Left ventricle myocardium superior (tissue), 1 donor: ENCODE results near the gene BCR. TPM values are rescaled to one million over a fixed set of nuclear protein-coding genes. Genes with fewer than 3 reads are reported as not detected.
"Not testable (repeated sequence)": the region's sequence is repeated elsewhere in the genome, so short reads cannot be mapped to it uniquely, and the experiment has no call there.

Experiments
- ATAC-seq: fragments of 200-7000 bp; cut with Tn5 transposase; one replicate; pipeline ENCODE4 v1.9.1; 2020; ENCODE audit warnings: mild to moderate bottlenecking, moderate library complexity
- DNase-seq: peaks from one replicate; pipeline ENCODE4 v3.0.0-alpha.2; 2020
- intact Hi-C: fragments of 100-400 bp; cut with micrococcal nuclease; formaldehyde crosslinking; loops from one replicate; pipeline ENCODE4 v1.11.0; 2022
- total RNA-seq: library from RNA; stranded (reverse); fragmentation: NEBNext Ultra II Directional; extraction: Animal tissue kit (Norgen Biotek cat#: 25700); gene quantifications from one replicate; pipeline ENCODE4 v1.2.1, GENCODE V29; 2021
- donor health status: DM: no; HTN: yes; CAD: no; lungs with severe emphysema.

Gene BCR
- total RNA-seq, 1 donor from 2014 or later = 25.0 TPM

GRCh38 chr22:23359583-23360123 is 179.3 kb downstream of the BCR start:
- no peak for ATAC-seq
- DNase-seq = no peak
- intact Hi-C loops = no loop called here

- no peak for DNase-seq
- no peak for ATAC-seq
- intact Hi-C loops = no loop called here
Measured at GRCh38 chr22:23361676-23362075, 181.4 kb downstream of the BCR start.

- intact Hi-C loops = no loop called here
- DNase-seq = no peak
Measured at GRCh38 chr22:23363683-23364082, 183.4 kb downstream of the BCR start.

GRCh38 chr22:23364389-23364788 is 184.1 kb downstream of the BCR start:
- DNase-seq = no peak
- intact Hi-C loops = no loop called here
- ATAC-seq = no peak

More at GRCh38 chr22:23363683-23364082, 183.4 kb downstream of the BCR start:
- ATAC-seq = no peak

GRCh38 chr22:23365524-23365923 is 185.2 kb downstream of the BCR start:
- intact Hi-C loops = no loop called here
- no peak for DNase-seq
- ATAC-seq = no peak

GRCh38 chr22:23365961-23366360 is 185.7 kb downstream of the BCR start:
- intact Hi-C loops = no loop called here

GRCh38 chr22:23367196-23367595 is 186.9 kb downstream of the BCR start:
- ATAC-seq, intact Hi-C loops: not testable (repeated sequence)

More at GRCh38 chr22:23365961-23366360, 185.7 kb downstream of the BCR start:
- no peak for ATAC-seq
- no peak for DNase-seq

More at GRCh38 chr22:23367196-23367595, 186.9 kb downstream of the BCR start:
- not testable (repeated sequence) for DNase-seq

Other genes with a start within 250 kb of the BCR start
- gene GNAZ, start 110.0 kb upstream of the BCR start, total RNA-seq = 3.3 TPM
- not detected for gene RSPH14, start 38.5 kb upstream of the BCR start, total RNA-seq
- gene RAB36, start 35.0 kb upstream of the BCR start, total RNA-seq = 0.74 TPM